ENCODE measurements around the gene KCNMB2. TPM values are rescaled to one million over a fixed set of nuclear protein-coding genes. Genes with fewer than 3 reads are reported as not detected.

Gene KCNMB2
- total RNA-seq, 4 donors from 2014 or later, result not detected

DNA sequence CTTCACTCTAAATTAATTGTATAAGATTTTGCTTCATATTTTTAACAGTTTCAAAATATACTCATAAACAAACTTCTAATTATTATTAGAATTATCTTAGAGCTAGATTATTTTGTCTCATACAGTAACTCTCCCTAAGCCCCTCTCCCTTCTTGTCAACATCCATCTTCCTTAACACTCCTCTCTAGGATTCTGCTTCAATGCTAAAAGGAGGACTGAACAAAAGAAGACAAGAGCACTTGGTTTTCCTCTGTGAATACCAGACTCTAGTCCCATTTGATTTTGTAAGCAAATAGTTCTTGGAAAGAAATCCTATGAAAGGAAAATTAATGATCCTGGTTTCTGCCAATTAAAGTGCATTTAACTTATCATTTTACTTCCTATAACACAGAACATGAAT is 91.8 kb downstream of the KCNMB2 start:
- Histone ChIP-seq H3K4me1 (no peaks in the 10 kb centered on the region), H3K4me3 (no peak overlapping the region), H3K27ac (no peak overlapping the region), H3K9me3 (no peaks in the 10 kb centered on the region), H3K27me3 (no peaks in the 10 kb centered on the region), H3K36me3 (no peaks in the 10 kb centered on the region)
- DNase-seq (ENCODE audit: low spot score in 2 of 2), result no peak
- no peak for TF ChIP-seq EP300 (IDR thresholded peaks at IDR 0.05)
- TF ChIP-seq POLR2A (IDR thresholded peaks at IDR 0.05), result no peak
- TF ChIP-seq, protein P1, sequence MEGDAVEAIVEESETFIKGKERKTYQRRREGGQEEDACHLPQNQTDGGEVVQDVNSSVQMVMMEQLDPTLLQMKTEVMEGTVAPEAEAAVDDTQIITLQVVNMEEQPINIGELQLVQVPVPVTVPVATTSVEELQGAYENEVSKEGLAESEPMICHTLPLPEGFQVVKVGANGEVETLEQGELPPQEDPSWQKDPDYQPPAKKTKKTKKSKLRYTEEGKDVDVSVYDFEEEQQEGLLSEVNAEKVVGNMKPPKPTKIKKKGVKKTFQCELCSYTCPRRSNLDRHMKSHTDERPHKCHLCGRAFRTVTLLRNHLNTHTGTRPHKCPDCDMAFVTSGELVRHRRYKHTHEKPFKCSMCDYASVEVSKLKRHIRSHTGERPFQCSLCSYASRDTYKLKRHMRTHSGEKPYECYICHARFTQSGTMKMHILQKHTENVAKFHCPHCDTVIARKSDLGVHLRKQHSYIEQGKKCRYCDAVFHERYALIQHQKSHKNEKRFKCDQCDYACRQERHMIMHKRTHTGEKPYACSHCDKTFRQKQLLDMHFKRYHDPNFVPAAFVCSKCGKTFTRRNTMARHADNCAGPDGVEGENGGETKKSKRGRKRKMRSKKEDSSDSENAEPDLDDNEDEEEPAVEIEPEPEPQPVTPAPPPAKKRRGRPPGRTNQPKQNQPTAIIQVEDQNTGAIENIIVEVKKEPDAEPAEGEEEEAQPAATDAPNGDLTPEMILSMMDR (IDR thresholded peaks at IDR 0.05), result no peak

DNA sequence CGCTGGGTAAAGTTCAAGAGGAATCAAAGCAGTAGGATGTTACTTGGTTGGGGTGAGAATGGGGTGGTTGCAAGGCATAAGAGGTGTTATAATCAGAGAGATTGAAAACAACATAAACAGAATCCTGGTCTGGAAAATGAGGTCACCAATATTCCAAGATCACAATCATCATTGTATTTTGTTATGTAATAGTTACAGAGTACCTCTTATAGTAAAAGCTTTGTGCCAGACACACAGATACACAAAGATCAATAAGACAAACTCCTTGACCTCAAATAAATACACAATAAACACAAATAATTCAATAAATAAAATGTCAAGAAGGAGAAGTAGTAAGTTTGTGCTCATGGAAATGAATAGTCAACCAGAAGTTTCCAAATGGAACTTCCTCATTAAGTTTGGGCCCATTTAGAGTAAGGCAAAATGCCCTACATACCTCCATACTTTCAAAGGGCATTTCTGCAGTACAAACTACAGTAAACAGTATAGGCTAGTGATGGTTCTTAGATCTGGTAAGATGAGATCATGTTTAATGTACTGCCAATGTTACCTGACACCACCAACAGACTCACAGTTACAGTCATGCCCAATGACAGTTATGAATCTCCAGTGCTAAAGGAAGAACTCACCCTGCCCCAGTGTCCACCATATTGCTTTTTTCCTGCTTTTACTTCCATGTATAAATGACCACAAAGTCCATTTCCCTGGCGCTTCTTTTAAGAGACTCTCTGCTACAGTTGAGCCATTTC is 93.4 kb downstream of the KCNMB2 start:
- Histone ChIP-seq H3K27ac (no peak overlapping the region), H3K27me3 (no peaks in the 10 kb centered on the region), H3K36me3 (no peaks in the 10 kb centered on the region), H3K4me3 (no peak overlapping the region), H3K9me3 (peaks cover 0 to 3% (median 0%) of the 10 kb centered on the region in 4 donors), H3K4me1 (no peaks in the 10 kb centered on the region)
- DNase-seq (ENCODE audit: low spot score in 2 of 2), result no peak
- WGBS, 2 donors, result 93 to 98% methylated on average over 2 of the region's 2 CpGs
- TF ChIP-seq POLR2A (IDR thresholded peaks at IDR 0.05) (no peak), EP300 (IDR thresholded peaks at IDR 0.05) (no peak)
- TF ChIP-seq, protein P1 (IDR thresholded peaks at IDR 0.05), result no peak

DNA sequence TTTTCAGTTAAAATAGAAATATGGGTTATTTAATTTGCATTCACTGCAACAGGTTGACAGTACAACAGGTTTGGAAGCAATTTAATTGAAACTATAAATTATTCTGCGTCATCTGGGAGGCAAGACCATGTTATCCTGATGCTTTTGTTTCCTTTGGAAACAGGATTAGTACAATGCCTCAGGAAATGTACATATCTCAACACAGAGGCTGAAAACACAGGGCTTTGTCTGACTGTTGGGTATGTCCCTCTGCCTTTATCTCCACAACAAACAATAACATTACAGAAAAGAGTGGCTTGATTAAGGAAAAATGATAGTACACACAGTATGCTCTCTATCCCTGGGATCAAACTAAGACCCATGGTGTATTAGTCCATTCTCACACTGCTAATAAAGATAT is 95.7 kb downstream of the KCNMB2 start:
- no peaks in the 10 kb centered on the region for H3K27me3 ChIP-seq
- TF ChIP-seq, protein P1 (IDR thresholded peaks at IDR 0.05), result no peak
- no peak for TF ChIP-seq POLR2A (IDR thresholded peaks at IDR 0.05)
- TF ChIP-seq EP300 (IDR thresholded peaks at IDR 0.05), result no peak
- no peak overlapping the region for H3K4me3 ChIP-seq
- DNase-seq (ENCODE audit: low spot score in 2 of 2), result no peak
- no peaks in the 10 kb centered on the region for H3K4me1 ChIP-seq
- no peaks in the 10 kb centered on the region for H3K36me3 ChIP-seq
- no peak overlapping the region for H3K27ac ChIP-seq
- 82 to 83% methylated on average over 1 of the region's 1 CpG for WGBS, 2 donors
- peaks cover 0 to 3% (median 0%) of the 10 kb centered on the region in 4 donors for H3K9me3 ChIP-seq

DNA sequence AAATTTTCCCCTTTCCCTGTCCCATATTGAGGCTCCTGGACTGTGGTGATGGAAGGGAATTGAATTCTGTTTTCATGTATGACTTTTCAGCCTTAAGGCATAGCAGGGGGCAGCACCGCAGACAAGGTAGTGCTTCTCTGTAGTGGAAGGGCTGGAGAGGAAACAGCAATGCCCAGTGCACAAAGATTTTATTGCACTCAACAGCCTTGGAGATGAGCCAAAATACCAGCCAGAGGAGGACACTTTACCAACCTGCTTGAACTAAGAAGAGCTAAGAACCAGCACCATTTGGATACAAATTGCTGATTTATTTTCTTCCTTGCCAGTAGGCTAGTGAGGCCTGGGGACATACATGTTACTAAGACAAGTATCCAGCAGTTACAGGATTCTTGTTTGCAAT is 98.7 kb downstream of the KCNMB2 start:
- no peak overlapping the region for H3K27ac ChIP-seq
- TF ChIP-seq, protein P1 (IDR thresholded peaks at IDR 0.05), result no peak
- TF ChIP-seq EP300 (IDR thresholded peaks at IDR 0.05), result no peak
- no peak for TF ChIP-seq POLR2A (IDR thresholded peaks at IDR 0.05)
- H3K4me1 ChIP-seq, result no peaks in the 10 kb centered on the region
- no peaks in the 10 kb centered on the region for H3K36me3 ChIP-seq
- peaks cover 0 to 3% (median 0%) of the 10 kb centered on the region in 4 donors for H3K9me3 ChIP-seq
- 7 to 56% methylated on average over 1 of the region's 1 CpG for WGBS, 2 donors
- no peaks in the 10 kb centered on the region for H3K27me3 ChIP-seq
- no peak overlapping the region for H3K4me3 ChIP-seq
- no peak for DNase-seq (ENCODE audit: low spot score in 2 of 2)

DNA sequence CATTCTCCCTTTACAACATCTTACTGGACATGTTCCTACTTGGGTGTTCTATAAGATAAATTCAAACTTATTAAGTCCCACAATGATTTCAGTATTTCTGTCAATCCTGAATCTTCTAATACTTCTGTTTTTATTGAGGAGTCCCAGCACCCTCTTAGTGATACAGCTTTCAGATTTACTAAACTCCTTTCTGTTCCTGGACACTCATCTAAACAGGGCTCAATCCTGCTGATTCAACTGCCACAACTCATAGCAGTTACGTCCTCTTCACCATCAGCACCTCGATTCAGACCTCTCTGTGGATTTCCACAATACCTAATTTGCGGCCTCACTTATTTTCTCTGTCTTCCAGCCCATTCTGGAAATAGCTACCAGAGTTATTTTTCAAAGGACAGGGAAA is 101.6 kb downstream of the KCNMB2 start:
- Histone ChIP-seq H3K27me3 (no peaks in the 10 kb centered on the region), H3K36me3 (no peaks in the 10 kb centered on the region), H3K9me3 (peaks cover 0 to 3% (median 0%) of the 10 kb centered on the region in 4 donors), H3K4me3 (no peak overlapping the region), H3K27ac (no peak overlapping the region), H3K4me1 (no peaks in the 10 kb centered on the region)
- TF ChIP-seq, protein P1 (IDR thresholded peaks at IDR 0.05), result no peak
- no peak for TF ChIP-seq POLR2A (IDR thresholded peaks at IDR 0.05)
- TF ChIP-seq EP300 (IDR thresholded peaks at IDR 0.05), result no peak
- DNase-seq (ENCODE audit: low spot score in 2 of 2), result no peak
- WGBS, 2 donors, result 84 to 85% methylated on average over 3 of the region's 3 CpGs

Measured in tibial nerve (tissue), 4 donors.